Measurements from ENCODE around the gene USP9Y.

The USP9Y gene

GRCh38 chrY:12733625-12734024 is 32.6 kb downstream of the USP9Y start:
- DNase-seq (ENCODE audit: low spot score): no peak
- no peak overlapping the region for H3K4me3 ChIP-seq
- TF ChIP-seq CTCF (IDR thresholded peaks at IDR 0.05): no peak
- H3K27ac ChIP-seq: no peak overlapping the region

GRCh38 chrY:12734051-12734450 is 33.0 kb downstream of the USP9Y start:
- Histone ChIP-seq H3K27ac (no peak overlapping the region), H3K4me3 (no peak overlapping the region)
- no peak for TF ChIP-seq CTCF (IDR thresholded peaks at IDR 0.05)
- no peak for DNase-seq (ENCODE audit: low spot score)

GRCh38 chrY:12741414-12741813 is 40.4 kb downstream of the USP9Y start:
- Histone ChIP-seq H3K4me3 (no peak overlapping the region), H3K27ac (no peak overlapping the region)
- no peak for DNase-seq (ENCODE audit: low spot score)
- TF ChIP-seq CTCF (IDR thresholded peaks at IDR 0.05): no peak

GRCh38 chrY:12742725-12743124 is 41.7 kb downstream of the USP9Y start:
- no peak overlapping the region for H3K4me3 ChIP-seq
- H3K27ac ChIP-seq: no peak overlapping the region
- DNase-seq (ENCODE audit: low spot score): no peak
- no peak for TF ChIP-seq CTCF (IDR thresholded peaks at IDR 0.05)

GRCh38 chrY:12744091-12744490 is 43.1 kb downstream of the USP9Y start:
- no peak overlapping the region for H3K27ac ChIP-seq
- DNase-seq (ENCODE audit: low spot score): no peak
- H3K4me3 ChIP-seq: no peak overlapping the region
- no peak for TF ChIP-seq CTCF (IDR thresholded peaks at IDR 0.05)

- no peak for DNase-seq (ENCODE audit: low spot score)
- H3K4me3 ChIP-seq: no peak overlapping the region
- no peak for TF ChIP-seq CTCF (IDR thresholded peaks at IDR 0.05)
- H3K27ac ChIP-seq: no peak overlapping the region
Observed at GRCh38 chrY:12749293-12749692, 48.3 kb downstream of the USP9Y start.

- no peak for DNase-seq (ENCODE audit: low spot score)
- Histone ChIP-seq H3K4me3 (no peak overlapping the region), H3K27ac (no peak overlapping the region)
- TF ChIP-seq CTCF (IDR thresholded peaks at IDR 0.05): no peak
Observed at GRCh38 chrY:12752856-12753255, 51.8 kb downstream of the USP9Y start.

All from coronary artery (tissue), 2 donors.